ENCODE data around the gene P4HB.

The P4HB gene

GRCh38 chr17:81794509-81794908 lies 65.8 kb downstream of the P4HB start:
- H3K79me2 ChIP-seq (ENCODE audit: low read length) = no peaks in the 10 kb centered on the region
- H4K20me1 ChIP-seq (ENCODE audit: insufficient read depth, low read length) = no peaks in the 10 kb centered on the region
- no peaks in the 10 kb centered on the region for H3K36me3 ChIP-seq (replicated peaks; ENCODE audit: insufficient read depth, low read length)
- H3F3A ChIP-seq (ENCODE audit: insufficient read depth, low read length) = no peaks in the 10 kb centered on the region
- no peak overlapping the region for H2AFZ ChIP-seq (ENCODE audit: low read length)
- no peak overlapping the region for H3K9ac ChIP-seq (ENCODE audit: low read length)
- no peaks in the 10 kb centered on the region for H3K9me2 ChIP-seq (replicated peaks; ENCODE audit: insufficient read depth, low read length)
- H3K9me3 ChIP-seq (replicated peaks; ENCODE audit: insufficient read depth, low read length) = no peaks in the 10 kb centered on the region
- H3K4me2 ChIP-seq (ENCODE audit: low read depth, low read length) = no peak overlapping the region
- no peak for DNase-seq
- H3K4me1 ChIP-seq (ENCODE audit: low read length) = no peaks in the 10 kb centered on the region
- TF ChIP-seq CTCF (IDR thresholded peaks at IDR 0.05; ENCODE audit: low read length) (no peak), EZH2 (optimal IDR thresholded peaks at IDR 0.05; ENCODE audit: low read depth, low read length) (no peak), EZH2phosphoT487 (IDR thresholded peaks at IDR 0.05; ENCODE audit: low read length) (no peak)
- H3K4me3 ChIP-seq (ENCODE audit: low read length) = no peak overlapping the region
- peaks cover 22% of the 10 kb centered on the region for H3K27me3 ChIP-seq (replicated peaks; ENCODE audit: insufficient read depth, low read length)
- H3K27ac ChIP-seq (ENCODE audit: low read length) = no peak overlapping the region

GRCh38 chr17:81794074-81794476 lies 66.3 kb downstream of the P4HB start:
- DNase-seq = no peak
- no peaks in the 10 kb centered on the region for H3K79me2 ChIP-seq (ENCODE audit: low read length)
- no peak overlapping the region for H2AFZ ChIP-seq (ENCODE audit: low read length)
- no peak overlapping the region for H3K4me2 ChIP-seq (ENCODE audit: low read depth, low read length)
- H3K4me1 ChIP-seq (ENCODE audit: low read length) = no peaks in the 10 kb centered on the region
- H3K9me2 ChIP-seq (replicated peaks; ENCODE audit: insufficient read depth, low read length) = no peaks in the 10 kb centered on the region
- TF ChIP-seq EZH2phosphoT487 (IDR thresholded peaks at IDR 0.05; ENCODE audit: low read length) = no peak
- no peak for TF ChIP-seq EZH2 (optimal IDR thresholded peaks at IDR 0.05; ENCODE audit: low read depth, low read length)
- TF ChIP-seq CTCF (IDR thresholded peaks at IDR 0.05; ENCODE audit: low read length) = no peak
- H3F3A ChIP-seq (ENCODE audit: insufficient read depth, low read length) = no peaks in the 10 kb centered on the region
- peaks cover 19% of the 10 kb centered on the region for H3K27me3 ChIP-seq (replicated peaks; ENCODE audit: insufficient read depth, low read length)
- H3K9ac ChIP-seq (ENCODE audit: low read length) = no peak overlapping the region
- H4K20me1 ChIP-seq (ENCODE audit: insufficient read depth, low read length) = no peaks in the 10 kb centered on the region
- H3K4me3 ChIP-seq (ENCODE audit: low read length) = no peak overlapping the region
- no peaks in the 10 kb centered on the region for H3K36me3 ChIP-seq (replicated peaks; ENCODE audit: insufficient read depth, low read length)
- H3K9me3 ChIP-seq (replicated peaks; ENCODE audit: insufficient read depth, low read length) = no peaks in the 10 kb centered on the region
- no peak overlapping the region for H3K27ac ChIP-seq (ENCODE audit: low read length)
